NB4 (cell line): ENCODE data around the gene MYL3.

ENCODE experiments used
- CTCF ChIP-seq: IDR thresholded peaks from one replicate; pipeline ENCODE4 v1.5.1; 2012; ENCODE audit warnings: low read depth, low read length
- POLR2A ChIP-seq: IDR thresholded peaks from 2 replicates; pipeline ENCODE4 v1.6.1; 2011; ENCODE audit warnings: mild to moderate bottlenecking; ENCODE audit not compliant: insufficient read length; ENCODE audit errors: extremely low read depth
- TF ChIP-seq, protein P1 (sequence below): IDR thresholded peaks from 2 replicates; pipeline ENCODE4 v1.6.1; 2011; ENCODE audit warnings: low read depth, low read length

DNA sequence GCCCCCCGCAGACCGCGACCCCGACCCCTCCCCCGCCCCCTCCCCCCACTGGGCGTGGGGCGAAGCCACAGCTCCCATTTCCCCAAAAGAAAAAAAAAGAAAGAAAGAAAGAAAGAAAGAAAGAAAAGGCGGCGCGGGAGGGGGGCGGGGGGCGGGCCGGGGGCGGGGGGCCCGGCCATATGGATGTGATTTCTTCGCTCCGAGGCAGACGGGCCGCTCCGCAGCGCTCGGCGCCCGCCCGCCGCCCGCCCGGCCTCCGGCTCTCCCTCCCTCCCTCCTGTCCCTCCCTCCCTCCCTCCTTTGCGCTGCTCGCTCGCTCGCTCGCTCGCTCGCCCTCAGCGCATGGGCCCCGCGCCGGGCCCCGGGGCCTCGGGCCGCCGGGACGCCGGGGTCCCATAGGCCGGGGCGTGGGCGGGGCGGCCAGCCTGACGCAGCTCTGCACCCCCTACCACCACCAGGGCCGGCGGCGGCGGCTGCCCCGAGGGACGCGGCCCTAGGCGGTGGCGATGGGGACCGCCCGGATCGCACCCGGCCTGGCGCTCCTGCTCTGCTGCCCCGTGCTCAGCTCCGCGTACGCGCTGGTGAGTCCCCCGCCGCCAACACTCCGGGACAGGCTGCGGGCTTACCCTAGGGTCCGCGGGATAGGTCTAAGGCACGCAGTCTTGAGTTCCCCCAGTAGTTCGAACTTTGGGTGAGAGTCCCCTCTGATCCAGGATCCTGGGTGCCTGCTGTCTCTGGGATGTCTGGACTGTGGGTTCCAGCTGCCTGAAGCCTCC, 20.0 kb upstream of the MYL3 start:
- TF ChIP-seq CTCF (no peak), POLR2A (no peak)
- TF ChIP-seq, protein P1, sequence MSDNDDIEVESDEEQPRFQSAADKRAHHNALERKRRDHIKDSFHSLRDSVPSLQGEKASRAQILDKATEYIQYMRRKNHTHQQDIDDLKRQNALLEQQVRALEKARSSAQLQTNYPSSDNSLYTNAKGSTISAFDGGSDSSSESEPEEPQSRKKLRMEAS: no peak
